ENCODE data around the gene GALNT9. TPM values are rescaled to one million over a fixed set of nuclear protein-coding genes. Genes with fewer than 3 reads are reported as not detected.

The GALNT9 gene
- polyA plus RNA-seq, 1 of the 3 experiments (the other 2 are of a cell fraction) = not detected

DNA sequence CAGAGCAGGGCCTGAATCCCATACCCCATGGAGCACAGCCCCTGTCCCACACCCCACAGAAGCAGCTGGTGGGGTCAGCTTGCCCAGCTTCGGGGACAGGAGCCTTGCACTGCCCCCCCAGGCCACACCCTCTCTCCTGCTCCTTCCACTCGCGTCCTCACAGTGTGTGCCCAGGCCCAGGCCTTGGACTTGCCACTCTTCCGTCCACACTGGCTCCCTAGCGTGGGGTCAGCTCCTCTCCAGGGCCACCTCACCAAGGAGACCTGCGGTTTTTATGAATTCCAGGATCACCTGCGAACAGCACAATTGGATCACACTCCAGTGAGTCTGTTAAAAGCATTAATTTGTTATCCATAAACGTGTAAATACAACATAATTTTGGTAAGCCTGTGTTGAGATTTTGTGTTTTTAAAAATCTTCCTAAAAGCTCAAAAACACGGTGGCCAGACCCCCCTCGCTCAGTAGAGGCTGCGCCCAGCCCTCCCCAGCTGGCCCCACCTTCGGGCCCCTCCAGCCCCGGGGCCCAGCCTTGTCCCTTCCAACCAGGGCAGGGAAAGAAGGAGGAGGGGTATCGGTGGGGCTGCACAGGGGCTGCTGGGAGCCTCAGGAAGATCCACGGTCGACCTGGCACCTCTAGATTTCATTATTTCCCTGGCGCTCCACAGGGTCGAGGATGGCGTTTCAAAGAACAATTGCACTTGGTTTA is 12.0 kb downstream of the GALNT9 start (continued):
- TF ChIP-seq MAX (IDR thresholded peaks at IDR 0.05; ENCODE audit: low read depth) (no peak), TAF1 (IDR thresholded peaks at IDR 0.05; ENCODE audit: borderline replicate concordance, low read depth, low read length) (no peak), CHD2 (IDR thresholded peaks at IDR 0.05; ENCODE audit: low read length, partially characterized antibody) (no peak), MXI1 (IDR thresholded peaks at IDR 0.05; ENCODE audit: low read depth, low read length) (no peak), EP300 (IDR thresholded peaks at IDR 0.05; ENCODE audit: borderline replicate concordance in 1 of 2, low read depth in 1 of 2, low read length in 1 of 2) (no peak), NRF1 (IDR thresholded peaks at IDR 0.05; ENCODE audit: low read depth, low read length) (no peak), IRF3 (IDR thresholded peaks at IDR 0.05; ENCODE audit: low read depth, low read length) (no peak)

DNA sequence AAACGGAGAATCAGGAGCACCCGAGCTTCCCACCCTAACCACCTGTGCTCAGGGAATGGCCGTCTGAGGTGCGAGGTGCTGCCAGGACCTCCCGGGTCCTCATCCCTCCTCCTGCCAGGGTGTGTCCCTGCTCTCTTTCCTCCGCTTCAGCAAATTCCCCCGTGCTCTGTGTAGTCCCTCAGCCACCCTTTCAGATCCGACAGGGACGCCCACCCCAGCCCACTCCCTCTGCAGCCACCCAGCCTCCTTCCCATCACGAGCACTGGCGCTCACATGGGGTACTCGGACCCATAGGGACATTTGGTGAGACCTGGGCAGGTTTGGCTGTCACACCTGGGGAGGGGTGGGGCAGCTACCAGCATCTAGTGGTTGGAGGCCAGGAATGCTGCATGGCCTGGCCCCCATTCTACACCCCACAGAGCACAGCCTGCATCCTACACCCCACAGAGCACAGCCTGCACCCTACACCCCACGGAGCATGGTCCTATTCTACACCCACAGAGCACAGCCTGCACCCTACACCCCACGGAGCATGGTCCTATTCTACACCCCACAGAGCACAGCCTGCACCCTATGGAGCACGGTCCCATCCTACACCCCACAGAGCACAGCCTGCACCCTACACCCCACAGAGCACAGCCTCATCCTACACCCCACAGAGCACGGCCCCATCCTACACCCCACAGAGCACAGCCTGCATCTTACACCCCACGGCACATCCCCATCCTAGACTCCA is 12.7 kb downstream of the GALNT9 start:
- Histone ChIP-seq H3K9me3 (no peaks in the 10 kb centered on the region), H3K4me2 (no peak overlapping the region), H3K27me3 (ENCODE audit: insufficient read depth) (peaks cover 80% of the 10 kb centered on the region), H4K20me1 (ENCODE audit: insufficient read depth) (no peaks in the 10 kb centered on the region), H3K79me2 (ENCODE audit: insufficient read depth) (no peaks in the 10 kb centered on the region), H3K9me2 (no peaks in the 10 kb centered on the region), H3K4me3 (ENCODE audit: low read depth in 2 of 2, low read length in 1 of 2) (no peak overlapping the region), H3F3A (replicated peaks; ENCODE audit: insufficient read depth) (no peaks in the 10 kb centered on the region), H3K9ac (no peak overlapping the region), H3K4me1 (ENCODE audit: control insufficient read depth in 1 of 2, insufficient read depth in 2 of 2, low read depth in 1 of 2, low read length in 1 of 2) (no peaks in the 10 kb centered on the region), H3K36me3 (replicated peaks in 1 of 2; ENCODE audit: control insufficient read depth in 1 of 2, insufficient read depth in 2 of 2, low read length in 1 of 2) (no peaks in the 10 kb centered on the region), H2AFZ (ENCODE audit: low read depth) (no peak overlapping the region), H3K27ac (ENCODE audit: low read depth in 2 of 2, low read length in 1 of 2) (no peak overlapping the region)
- no peak for DNase-seq
- TF ChIP-seq RAD21 (IDR thresholded peaks at IDR 0.05; ENCODE audit: low read length) = no peak
- TF ChIP-seq NFIC (IDR thresholded peaks at IDR 0.05; ENCODE audit: borderline replicate concordance) = no peak
- TF ChIP-seq FOSL2 (IDR thresholded peaks at IDR 0.05; ENCODE audit: borderline replicate concordance, low read depth) = no peak
- TF ChIP-seq GATA2 (CRISPR knock-in tag; IDR thresholded peaks at IDR 0.05) = no peak
- no peak for TF ChIP-seq MXI1 (IDR thresholded peaks at IDR 0.05; ENCODE audit: low read depth, low read length)
- no peak for TF ChIP-seq TAF1 (IDR thresholded peaks at IDR 0.05; ENCODE audit: borderline replicate concordance, low read depth, low read length)
- TF ChIP-seq, protein P1, sequence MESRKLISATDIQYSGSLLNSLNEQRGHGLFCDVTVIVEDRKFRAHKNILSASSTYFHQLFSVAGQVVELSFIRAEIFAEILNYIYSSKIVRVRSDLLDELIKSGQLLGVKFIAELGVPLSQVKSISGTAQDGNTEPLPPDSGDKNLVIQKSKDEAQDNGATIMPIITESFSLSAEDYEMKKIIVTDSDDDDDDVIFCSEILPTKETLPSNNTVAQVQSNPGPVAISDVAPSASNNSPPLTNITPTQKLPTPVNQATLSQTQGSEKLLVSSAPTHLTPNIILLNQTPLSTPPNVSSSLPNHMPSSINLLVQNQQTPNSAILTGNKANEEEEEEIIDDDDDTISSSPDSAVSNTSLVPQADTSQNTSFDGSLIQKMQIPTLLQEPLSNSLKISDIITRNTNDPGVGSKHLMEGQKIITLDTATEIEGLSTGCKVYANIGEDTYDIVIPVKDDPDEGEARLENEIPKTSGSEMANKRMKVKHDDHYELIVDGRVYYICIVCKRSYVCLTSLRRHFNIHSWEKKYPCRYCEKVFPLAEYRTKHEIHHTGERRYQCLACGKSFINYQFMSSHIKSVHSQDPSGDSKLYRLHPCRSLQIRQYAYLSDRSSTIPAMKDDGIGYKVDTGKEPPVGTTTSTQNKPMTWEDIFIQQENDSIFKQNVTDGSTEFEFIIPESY (IDR thresholded peaks at IDR 0.05; ENCODE audit: borderline replicate concordance, low read depth) = no peak
- no peak for TF ChIP-seq RXRA (IDR thresholded peaks at IDR 0.05; ENCODE audit: borderline replicate concordance, low read depth)
- TF ChIP-seq TCF12 (IDR thresholded peaks at IDR 0.05) = no peak
- no peak for TF ChIP-seq CHD2 (IDR thresholded peaks at IDR 0.05; ENCODE audit: low read length, partially characterized antibody)
- TF ChIP-seq RCOR1 (IDR thresholded peaks at IDR 0.05; ENCODE audit: low read length) = no peak
- no peak for TF ChIP-seq POLR2AphosphoS5 (IDR thresholded peaks at IDR 0.05; ENCODE audit: low read depth, low read length)
- no peak for TF ChIP-seq FOXJ3 (CRISPR knock-in tag; IDR thresholded peaks at IDR 0.05)
- TF ChIP-seq, protein P2, sequence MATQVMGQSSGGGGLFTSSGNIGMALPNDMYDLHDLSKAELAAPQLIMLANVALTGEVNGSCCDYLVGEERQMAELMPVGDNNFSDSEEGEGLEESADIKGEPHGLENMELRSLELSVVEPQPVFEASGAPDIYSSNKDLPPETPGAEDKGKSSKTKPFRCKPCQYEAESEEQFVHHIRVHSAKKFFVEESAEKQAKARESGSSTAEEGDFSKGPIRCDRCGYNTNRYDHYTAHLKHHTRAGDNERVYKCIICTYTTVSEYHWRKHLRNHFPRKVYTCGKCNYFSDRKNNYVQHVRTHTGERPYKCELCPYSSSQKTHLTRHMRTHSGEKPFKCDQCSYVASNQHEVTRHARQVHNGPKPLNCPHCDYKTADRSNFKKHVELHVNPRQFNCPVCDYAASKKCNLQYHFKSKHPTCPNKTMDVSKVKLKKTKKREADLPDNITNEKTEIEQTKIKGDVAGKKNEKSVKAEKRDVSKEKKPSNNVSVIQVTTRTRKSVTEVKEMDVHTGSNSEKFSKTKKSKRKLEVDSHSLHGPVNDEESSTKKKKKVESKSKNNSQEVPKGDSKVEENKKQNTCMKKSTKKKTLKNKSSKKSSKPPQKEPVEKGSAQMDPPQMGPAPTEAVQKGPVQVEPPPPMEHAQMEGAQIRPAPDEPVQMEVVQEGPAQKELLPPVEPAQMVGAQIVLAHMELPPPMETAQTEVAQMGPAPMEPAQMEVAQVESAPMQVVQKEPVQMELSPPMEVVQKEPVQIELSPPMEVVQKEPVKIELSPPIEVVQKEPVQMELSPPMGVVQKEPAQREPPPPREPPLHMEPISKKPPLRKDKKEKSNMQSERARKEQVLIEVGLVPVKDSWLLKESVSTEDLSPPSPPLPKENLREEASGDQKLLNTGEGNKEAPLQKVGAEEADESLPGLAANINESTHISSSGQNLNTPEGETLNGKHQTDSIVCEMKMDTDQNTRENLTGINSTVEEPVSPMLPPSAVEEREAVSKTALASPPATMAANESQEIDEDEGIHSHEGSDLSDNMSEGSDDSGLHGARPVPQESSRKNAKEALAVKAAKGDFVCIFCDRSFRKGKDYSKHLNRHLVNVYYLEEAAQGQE (IDR thresholded peaks at IDR 0.05; ENCODE audit: low read depth, low read length) = no peak
- TF ChIP-seq PBX3 (IDR thresholded peaks at IDR 0.05) = no peak
- CTCF ChIA-PET = no interaction called here
- WGBS (ENCODE audit: low lambda C conversion rate) = 13% methylated on average over 17 of the region's 17 CpGs
- POLR2A ChIA-PET = no interaction called here

All from SK-N-SH (cell line).